Measurements from ENCODE around the gene SPATA45. TPM values are rescaled to one million over a fixed set of nuclear protein-coding genes. Genes with fewer than 3 reads are reported as not detected.

The SPATA45 gene
- total and polyA plus RNA-seq, 2 of the 8 experiments (the other 6 are each of a cell fraction or from before 2014, with no cell fraction given): 0.21 to 0.65 TPM

DNA sequence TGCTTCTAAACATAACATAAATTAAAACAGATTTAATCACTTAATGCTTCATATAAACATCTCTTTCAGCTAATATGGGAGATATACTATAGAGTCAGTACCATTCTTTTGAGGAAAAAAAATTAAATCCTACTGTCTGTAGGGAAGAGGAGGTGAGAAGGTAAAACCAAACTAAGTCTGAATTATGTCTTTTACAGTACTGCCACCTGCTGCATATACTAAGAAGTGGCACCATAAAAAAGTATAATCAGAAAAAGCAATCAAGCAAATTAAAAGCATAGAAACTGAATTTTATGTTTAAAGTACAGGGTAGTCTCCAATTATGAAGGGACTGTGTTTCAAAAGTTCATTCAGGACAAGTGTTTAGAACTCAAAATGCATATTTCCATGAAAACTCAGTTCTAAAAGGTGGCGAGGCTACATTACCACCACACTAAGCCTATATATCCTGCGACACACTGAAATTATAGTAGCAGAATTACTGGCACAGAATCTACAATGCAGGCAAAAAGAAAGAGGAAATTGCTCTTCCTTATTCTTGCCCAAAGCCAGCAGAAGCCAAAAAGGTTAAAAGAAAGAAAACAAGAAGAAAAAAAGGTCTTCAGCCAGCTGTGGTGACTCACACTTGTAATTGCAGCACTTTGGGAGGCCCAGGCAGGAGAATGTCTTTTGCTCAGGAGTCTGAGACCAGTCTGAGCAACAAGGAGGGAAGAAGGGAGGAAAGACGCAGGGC lies 64.9 kb downstream of the SPATA45 start:
- H3K23me2 ChIP-seq (ENCODE audit: low read depth, low read length): no peaks in the 10 kb centered on the region
- no peak overlapping the region for H3K18ac ChIP-seq (ENCODE audit: extremely low read depth, low read length)
- no peaks in the 10 kb centered on the region for H3K4me1 ChIP-seq (replicated peaks in 1 of 4; ENCODE audit: control insufficient read depth in 3 of 4, insufficient read depth in 4 of 4, low read length in 3 of 4)
- H4K20me1 ChIP-seq (replicated peaks in 1 of 2; ENCODE audit: control insufficient read depth in 1 of 2, insufficient read depth in 2 of 2, low read length in 2 of 2): no peaks in the 10 kb centered on the region
- WGBS, 2 experiments (ENCODE audit: extremely low coverage in 1 of 2, insufficient coverage in 1 of 2, insufficient read length in 1 of 2, insufficient replicate concordance in 2 of 2, low coverage in 1 of 2, low lambda C conversion rate in 2 of 2, missing lambda C conversion rate in 1 of 2): 92% methylated on average over 3 of the region's 3 CpGs; no CpG with 5 or more reads in 1 of the 2 experiments
- peaks cover 0 to 5% of the 10 kb centered on the region in 2 experiments; a peak in 2 of 4 replicates for H3K79me2 ChIP-seq (ENCODE audit: control insufficient read depth in 1 of 2, insufficient read depth in 2 of 2, low read length in 2 of 2)
- H3K14ac ChIP-seq (ENCODE audit: insufficient read length): no peak overlapping the region
- POLR2A ChIA-PET (ENCODE audit: partially characterized antibody): interaction anchor here (1.7 kb wide), 1 partner anchor 9 kb away, joined by 6 read pairs; the partner anchor contains the start of genes NSL1 and TATDN3
- no peak overlapping the region for H2AK5ac ChIP-seq (ENCODE audit: low read depth, low read length)
- no peak overlapping the region for H4K5ac ChIP-seq (ENCODE audit: insufficient read length, low read depth, low read length)
- H3K4me3 ChIP-seq (ENCODE audit: extremely low read depth in 1 of 4, insufficient read depth in 2 of 4, low read depth in 3 of 4, low read length in 4 of 4): no peak overlapping the region
- no peak overlapping the region for H2AFZ ChIP-seq (ENCODE audit: low read length)
- H3K56ac ChIP-seq (replicated peaks; ENCODE audit: insufficient read length, low read depth, low read length): no peak overlapping the region
- no peak for DNase-seq (ENCODE audit: low read depth in 1 of 2, low spot score in 2 of 2)
- no peak overlapping the region for H3K9ac ChIP-seq (replicated peaks in 1 of 4; ENCODE audit: extremely low read depth in 1 of 4, low read depth in 3 of 4, low read length in 3 of 4)
- H3K27ac ChIP-seq (ENCODE audit: low read depth, low read length): no peak overlapping the region
- TF ChIP-seq, protein P1, sequence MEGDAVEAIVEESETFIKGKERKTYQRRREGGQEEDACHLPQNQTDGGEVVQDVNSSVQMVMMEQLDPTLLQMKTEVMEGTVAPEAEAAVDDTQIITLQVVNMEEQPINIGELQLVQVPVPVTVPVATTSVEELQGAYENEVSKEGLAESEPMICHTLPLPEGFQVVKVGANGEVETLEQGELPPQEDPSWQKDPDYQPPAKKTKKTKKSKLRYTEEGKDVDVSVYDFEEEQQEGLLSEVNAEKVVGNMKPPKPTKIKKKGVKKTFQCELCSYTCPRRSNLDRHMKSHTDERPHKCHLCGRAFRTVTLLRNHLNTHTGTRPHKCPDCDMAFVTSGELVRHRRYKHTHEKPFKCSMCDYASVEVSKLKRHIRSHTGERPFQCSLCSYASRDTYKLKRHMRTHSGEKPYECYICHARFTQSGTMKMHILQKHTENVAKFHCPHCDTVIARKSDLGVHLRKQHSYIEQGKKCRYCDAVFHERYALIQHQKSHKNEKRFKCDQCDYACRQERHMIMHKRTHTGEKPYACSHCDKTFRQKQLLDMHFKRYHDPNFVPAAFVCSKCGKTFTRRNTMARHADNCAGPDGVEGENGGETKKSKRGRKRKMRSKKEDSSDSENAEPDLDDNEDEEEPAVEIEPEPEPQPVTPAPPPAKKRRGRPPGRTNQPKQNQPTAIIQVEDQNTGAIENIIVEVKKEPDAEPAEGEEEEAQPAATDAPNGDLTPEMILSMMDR (IDR thresholded peaks at IDR 0.05; ENCODE audit: control extremely low read depth in 1 of 3, insufficient read depth in 1 of 3, low read depth in 1 of 3, low read length in 3 of 3): peak in 2 of 3 experiments; percentile 23 to 54; a peak in 2 of 4 replicates
- TF ChIP-seq ASH2L (IDR thresholded peaks at IDR 0.05; ENCODE audit: low read length) (no peak), TEAD4 (IDR thresholded peaks at IDR 0.05; ENCODE audit: low read depth, low read length) (no peak), RXRA (IDR thresholded peaks at IDR 0.05; ENCODE audit: insufficient read depth, low read depth, low read length) (no peak), YY1 (IDR thresholded peaks at IDR 0.05; ENCODE audit: low read depth, low read length) (no peak), RAD21 (IDR thresholded peaks at IDR 0.05 in 1 of 2, conservative IDR thresholded peaks at IDR 0.05 in 1 of 2; ENCODE audit: low read depth in 2 of 2, low read length in 2 of 2) (peak; percentile 59 to 65)
- TF ChIP-seq, protein P2, sequence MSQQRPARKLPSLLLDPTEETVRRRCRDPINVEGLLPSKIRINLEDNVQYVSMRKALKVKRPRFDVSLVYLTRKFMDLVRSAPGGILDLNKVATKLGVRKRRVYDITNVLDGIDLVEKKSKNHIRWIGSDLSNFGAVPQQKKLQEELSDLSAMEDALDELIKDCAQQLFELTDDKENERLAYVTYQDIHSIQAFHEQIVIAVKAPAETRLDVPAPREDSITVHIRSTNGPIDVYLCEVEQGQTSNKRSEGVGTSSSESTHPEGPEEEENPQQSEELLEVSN (IDR thresholded peaks at IDR 0.05): no peak
- H3K4me2 ChIP-seq (ENCODE audit: insufficient read depth in 1 of 2, low read depth in 2 of 2, low read length in 2 of 2): no peak overlapping the region
- H2BK120ac ChIP-seq (replicated peaks; ENCODE audit: low read depth, low read length): no peak overlapping the region
- H3K9me3 ChIP-seq (ENCODE audit: insufficient read depth in 2 of 2, low read depth in 1 of 2, low read length in 1 of 2): peaks cover 0 to 5% of the 10 kb centered on the region in 2 experiments; a peak in 2 of 4 replicates
- H2BK15ac ChIP-seq (ENCODE audit: low read length): no peak overlapping the region
- CTCF ChIA-PET (ENCODE audit: partially characterized antibody): interaction anchor here (0.6 to 2.7 kb wide), 17 partner anchors 16 to 406 kb away, joined by 3 to 19 read pairs (median 5); no protein-coding TSS in a partner anchor
- H3K79me1 ChIP-seq (ENCODE audit: low read depth, low read length): no peaks in the 10 kb centered on the region
- peaks cover 5 to 66% (median 34%) of the 10 kb centered on the region in 4 experiments; a peak in 7 of 8 replicates for H3K36me3 ChIP-seq (ENCODE audit: control insufficient read depth in 2 of 4, insufficient read depth in 4 of 4, low read length in 3 of 4)
- no peak overlapping the region for H2BK12ac ChIP-seq (ENCODE audit: low read depth, low read length)
- no peak overlapping the region for H2BK20ac ChIP-seq (ENCODE audit: low read length)
- H2BK5ac ChIP-seq (ENCODE audit: low read depth, low read length): no peak overlapping the region
- H3K4ac ChIP-seq (replicated peaks; ENCODE audit: insufficient read length, low read depth, low read length): no peak overlapping the region
- H4K91ac ChIP-seq (replicated peaks; ENCODE audit: insufficient read length, low read length): no peak overlapping the region
- FAIRE-seq: no peak
- no peaks in the 10 kb centered on the region for H3K27me3 ChIP-seq (replicated peaks in 1 of 4; ENCODE audit: control insufficient read depth in 3 of 4, extremely low read depth in 1 of 4, insufficient read depth in 3 of 4, low read length in 3 of 4)
- H3K23ac ChIP-seq (ENCODE audit: insufficient read length): no peak overlapping the region
- no peak overlapping the region for H4K8ac ChIP-seq (ENCODE audit: extremely low read depth, insufficient read depth, low read length)

All from H1 (cell line).